22Rv1 (cell line): ENCODE measurements around the gene ARID3B.

Source experiments
- H3K27ac ChIP-seq: fragments of 450-650 bp; 2 replicates; pipeline ENCODE4 v1.5.1; 2017
- ZFX ChIP-seq: fragments of 450-650 bp; IDR thresholded peaks from 2 replicates; pipeline ENCODE4 v1.6.1; 2017; ENCODE audit warnings: antibody characterized with exemption, borderline replicate concordance
- TF ChIP-seq, protein P1 (sequence below): fragments of 450-650 bp; IDR thresholded peaks from 2 replicates; pipeline ENCODE4 v1.5.1; 2017; ENCODE audit warnings: mild to moderate bottlenecking

Gene ARID3B

DNA sequence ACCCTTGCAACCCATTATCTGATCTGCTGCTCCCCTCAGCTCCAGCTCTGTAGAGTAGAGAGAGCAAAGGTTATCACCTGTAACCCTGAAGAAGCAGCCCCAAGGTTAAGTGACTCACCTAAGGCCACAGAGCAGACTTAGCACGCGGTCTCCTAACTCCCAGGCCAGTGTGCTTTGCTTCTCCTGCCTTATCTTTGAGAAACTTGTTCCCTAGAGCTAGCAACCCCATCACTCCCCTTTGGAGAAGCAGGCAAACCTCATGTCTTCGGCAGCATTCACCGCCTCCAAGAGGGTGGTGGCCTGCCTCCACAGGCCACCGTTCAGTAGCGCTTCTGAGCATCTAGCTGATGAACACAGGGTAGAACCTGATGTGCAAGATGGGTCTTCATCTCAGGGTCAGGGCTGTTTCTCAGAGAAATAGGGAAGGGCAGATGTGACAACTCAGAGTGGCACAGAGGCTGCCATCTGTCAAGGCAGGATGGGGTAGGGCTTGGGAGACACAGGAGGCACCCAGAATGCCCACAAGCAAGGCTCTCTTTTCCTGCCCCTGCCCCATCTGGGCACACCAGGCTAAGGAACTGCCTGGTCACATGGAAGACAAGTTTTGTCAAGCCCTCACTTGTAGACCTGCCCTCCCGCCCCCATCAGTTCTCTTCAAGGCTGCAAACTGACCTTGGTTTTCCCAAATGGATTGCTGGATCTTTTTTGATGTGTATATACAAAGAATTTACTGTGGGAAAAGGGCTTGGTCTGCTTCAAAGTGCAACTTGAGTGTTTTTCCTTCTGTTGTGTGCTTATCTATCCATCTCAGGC is 39.7 kb downstream of the ARID3B start:
- no peak overlapping the region for H3K27ac ChIP-seq
- no peak for TF ChIP-seq ZFX
- TF ChIP-seq, protein P1, sequence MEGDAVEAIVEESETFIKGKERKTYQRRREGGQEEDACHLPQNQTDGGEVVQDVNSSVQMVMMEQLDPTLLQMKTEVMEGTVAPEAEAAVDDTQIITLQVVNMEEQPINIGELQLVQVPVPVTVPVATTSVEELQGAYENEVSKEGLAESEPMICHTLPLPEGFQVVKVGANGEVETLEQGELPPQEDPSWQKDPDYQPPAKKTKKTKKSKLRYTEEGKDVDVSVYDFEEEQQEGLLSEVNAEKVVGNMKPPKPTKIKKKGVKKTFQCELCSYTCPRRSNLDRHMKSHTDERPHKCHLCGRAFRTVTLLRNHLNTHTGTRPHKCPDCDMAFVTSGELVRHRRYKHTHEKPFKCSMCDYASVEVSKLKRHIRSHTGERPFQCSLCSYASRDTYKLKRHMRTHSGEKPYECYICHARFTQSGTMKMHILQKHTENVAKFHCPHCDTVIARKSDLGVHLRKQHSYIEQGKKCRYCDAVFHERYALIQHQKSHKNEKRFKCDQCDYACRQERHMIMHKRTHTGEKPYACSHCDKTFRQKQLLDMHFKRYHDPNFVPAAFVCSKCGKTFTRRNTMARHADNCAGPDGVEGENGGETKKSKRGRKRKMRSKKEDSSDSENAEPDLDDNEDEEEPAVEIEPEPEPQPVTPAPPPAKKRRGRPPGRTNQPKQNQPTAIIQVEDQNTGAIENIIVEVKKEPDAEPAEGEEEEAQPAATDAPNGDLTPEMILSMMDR = no peak

DNA sequence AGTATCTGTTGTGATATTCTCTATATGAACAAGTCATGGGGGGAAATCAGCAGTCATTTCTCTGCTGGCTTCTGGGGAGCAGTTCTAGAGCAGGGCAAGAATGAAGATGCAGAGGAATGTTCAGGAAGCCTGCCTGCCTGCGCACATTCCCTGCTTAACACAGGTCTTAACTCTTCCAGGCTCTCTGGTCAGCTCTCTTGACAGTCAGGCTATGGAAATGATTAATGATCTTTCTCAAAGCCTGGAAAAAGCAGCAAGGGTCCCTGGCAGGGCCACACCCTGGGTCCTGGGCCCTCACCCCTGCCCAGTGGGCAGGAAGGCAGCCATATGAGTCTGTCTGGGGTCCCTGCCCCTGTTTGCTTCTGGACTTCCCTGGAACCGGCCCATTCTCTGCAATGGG is 43.2 kb downstream of the ARID3B start:
- H3K27ac ChIP-seq = no peak overlapping the region
- TF ChIP-seq, protein P1 = no peak
- TF ChIP-seq ZFX = no peak

DNA sequence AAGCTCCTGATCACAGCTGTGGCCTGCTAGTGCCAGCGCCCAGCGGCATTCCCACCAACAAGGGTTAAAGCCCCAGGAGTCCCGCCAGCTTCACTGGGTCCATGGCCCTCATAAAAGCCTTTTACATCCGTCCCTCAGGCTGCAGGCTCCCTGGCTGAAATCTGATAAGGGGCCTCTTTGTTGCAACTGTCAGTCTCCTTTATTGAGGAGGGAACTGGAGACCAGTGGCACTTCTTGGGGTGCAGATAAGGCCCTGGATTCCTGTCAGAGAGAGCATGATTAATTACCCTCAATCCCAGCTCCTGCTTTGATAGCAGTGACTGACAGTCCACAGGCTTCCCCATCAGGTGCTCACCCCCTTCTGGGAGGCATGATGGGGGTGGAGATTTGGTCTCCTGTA is 43.8 kb downstream of the ARID3B start:
- H3K27ac ChIP-seq = no peak overlapping the region
- TF ChIP-seq, protein P1 = no peak
- no peak for TF ChIP-seq ZFX

DNA sequence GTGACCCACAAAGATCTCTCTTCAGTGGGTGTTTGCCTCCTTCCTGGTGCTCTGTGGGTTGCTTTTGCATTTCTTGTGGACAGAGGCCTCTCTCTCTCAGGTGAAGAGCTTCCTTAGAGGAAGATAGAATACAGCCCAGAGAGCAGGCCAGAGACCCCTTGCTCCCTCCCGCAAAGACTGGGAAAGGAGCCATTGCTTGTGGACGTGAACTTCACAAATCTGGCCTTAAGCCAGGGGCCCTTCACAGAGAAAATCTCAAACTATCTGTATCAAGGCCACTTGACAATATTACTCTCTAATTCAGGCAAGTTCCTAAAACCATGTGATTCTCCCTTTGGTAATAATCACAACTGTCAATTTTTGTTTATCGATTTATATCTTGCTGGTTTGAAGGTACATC is 44.2 kb downstream of the ARID3B start:
- no peak overlapping the region for H3K27ac ChIP-seq
- TF ChIP-seq, protein P1 = no peak
- TF ChIP-seq ZFX = no peak

DNA sequence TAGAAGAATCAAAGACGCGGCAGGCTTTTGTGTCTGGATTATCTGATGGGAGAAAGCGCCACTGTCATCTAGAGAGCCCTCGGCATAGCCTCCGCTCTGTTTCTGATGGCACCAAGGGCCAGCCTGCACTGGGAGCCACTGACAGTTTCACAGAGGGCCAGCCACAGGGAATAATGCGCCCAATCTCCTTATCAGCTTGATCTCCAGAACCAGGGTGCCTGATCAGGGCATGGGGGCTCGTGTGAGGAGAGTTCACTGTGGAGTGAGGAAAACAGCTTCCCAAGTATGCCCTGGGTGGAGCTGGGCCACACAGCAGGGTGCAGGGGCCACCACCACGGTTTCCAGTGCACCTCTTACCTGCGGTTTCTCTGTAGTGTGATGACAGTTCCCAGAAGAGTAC is 44.8 kb downstream of the ARID3B start:
- TF ChIP-seq, protein P1 = no peak
- TF ChIP-seq ZFX = no peak
- no peak overlapping the region for H3K27ac ChIP-seq

DNA sequence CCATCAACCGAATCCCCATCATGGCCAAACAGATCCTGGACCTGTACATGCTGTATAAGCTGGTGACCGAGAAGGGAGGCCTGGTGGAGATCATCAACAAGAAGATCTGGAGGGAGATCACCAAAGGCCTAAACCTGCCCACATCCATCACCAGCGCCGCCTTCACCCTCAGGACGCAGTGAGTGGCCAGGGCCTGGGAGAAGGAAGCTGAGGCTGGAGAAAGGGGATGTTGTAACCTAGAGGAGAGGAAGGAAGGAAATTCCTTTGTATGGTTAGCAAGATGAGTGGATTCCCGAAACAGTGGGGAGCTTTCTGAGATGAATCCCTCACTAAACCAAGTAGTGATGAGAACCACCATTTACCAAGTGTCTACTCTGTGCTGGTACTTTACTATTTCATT is 48.8 kb downstream of the ARID3B start:
- peak overlapping the region; percentile 83 for H3K27ac ChIP-seq
- TF ChIP-seq, protein P1 = no peak
- no peak for TF ChIP-seq ZFX

DNA sequence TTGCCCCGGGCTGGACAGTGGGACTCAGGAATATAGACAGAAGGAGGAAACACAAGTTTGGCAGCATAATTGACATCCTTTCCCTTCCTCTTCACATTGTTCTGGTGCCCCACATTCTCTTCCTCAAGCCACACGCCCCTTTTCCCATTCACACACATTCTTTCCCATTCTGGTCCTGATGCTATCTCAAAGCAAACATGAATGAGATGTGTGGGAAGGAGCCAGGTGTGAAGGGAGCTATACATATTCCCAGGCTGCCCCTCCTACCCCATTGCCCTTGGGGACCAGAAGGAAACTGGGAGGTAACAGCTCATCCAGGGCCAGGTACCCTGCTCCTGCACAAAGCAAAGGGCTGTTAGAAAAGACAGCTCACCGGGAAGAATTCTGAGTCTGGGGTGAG is 51.2 kb downstream of the ARID3B start:
- TF ChIP-seq ZFX = no peak
- TF ChIP-seq, protein P1 = no peak
- no peak overlapping the region for H3K27ac ChIP-seq
